Stimulated activated CD4-positive, alpha-beta T cell treated with anti-CD3 and anti-CD28 coated beads, Interleukin-12 subunit alpha, Interleukin-12 subunit beta, amount 100 ng/mL, for 24 hours (primary cell): Measurements from ENCODE around the gene LRRC74B.
"Not testable (repeated sequence)": the region's sequence is repeated elsewhere in the genome, so short reads cannot be mapped to it uniquely, and the experiment has no call there.

Experiments
- DNase-seq, 2 experiments: peaks; one replicate each; pipeline ENCODE4 v3.0.0-alpha.2; 2020; ENCODE audit warnings: low read depth in 2 of 2

Gene LRRC74B

DNA sequence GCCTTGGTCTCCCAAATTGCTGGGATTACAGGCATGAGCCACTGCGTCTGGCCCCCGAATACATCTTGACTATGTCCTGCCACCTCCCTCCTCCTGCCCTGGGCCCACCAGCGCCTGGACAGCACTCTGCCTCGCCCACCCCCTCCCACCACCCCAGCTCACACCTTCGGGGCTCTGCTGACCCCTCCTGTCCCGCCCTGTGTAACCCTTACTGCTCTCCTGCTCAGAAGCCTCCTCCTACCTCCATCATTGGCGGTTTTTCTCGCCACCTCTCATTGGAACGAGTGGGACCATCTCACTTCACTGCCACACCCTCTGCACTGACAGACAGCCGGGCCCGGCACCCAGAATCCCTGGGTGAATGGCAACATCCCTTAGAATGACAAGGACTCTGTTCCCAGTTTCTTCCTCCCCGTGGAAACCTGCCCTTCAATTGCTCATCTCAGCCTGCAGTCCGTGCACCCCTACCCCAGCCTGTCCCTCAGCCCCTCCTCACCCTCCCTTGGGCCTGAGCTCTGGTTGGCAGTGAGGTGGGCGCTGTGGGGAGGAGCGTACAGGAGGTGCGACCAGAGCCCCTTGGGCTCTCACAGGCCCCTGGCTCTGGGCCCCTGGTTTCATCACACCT is 32.2 kb downstream of the LRRC74B start:
- DNase-seq, result no peak

DNA sequence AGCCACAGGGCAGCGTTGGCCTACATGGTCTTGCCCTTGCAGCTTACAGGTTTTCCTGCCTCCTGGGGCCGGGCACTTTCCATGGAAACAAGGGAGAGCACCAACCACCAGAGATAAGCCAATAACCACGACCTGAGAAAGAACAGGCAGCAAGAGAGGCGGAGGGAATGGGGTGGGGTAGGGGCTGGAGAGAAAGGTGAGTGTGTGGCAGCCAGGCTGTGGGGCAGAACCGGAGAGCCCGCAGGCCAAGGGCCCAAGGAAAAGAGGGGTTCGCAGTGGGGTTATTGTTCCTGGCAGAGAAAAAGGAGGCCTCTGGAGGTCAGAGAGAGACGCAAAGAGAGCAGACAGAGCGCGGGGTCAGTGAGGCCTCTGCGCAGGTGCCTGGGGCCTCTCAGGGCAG is 33.2 kb downstream of the LRRC74B start:
- no peak for DNase-seq

- no peak for DNase-seq
These were observed 33.7 kb downstream of the LRRC74B start for GRCh38 chr22:21079493-21079892.

GRCh38 chr22:21080435-21081137 is 34.8 kb downstream of the LRRC74B start:
- DNase-seq, result no peak

GRCh38 chr22:21082248-21082647 is 36.5 kb downstream of the LRRC74B start:
- DNase-seq, result no peak

DNA sequence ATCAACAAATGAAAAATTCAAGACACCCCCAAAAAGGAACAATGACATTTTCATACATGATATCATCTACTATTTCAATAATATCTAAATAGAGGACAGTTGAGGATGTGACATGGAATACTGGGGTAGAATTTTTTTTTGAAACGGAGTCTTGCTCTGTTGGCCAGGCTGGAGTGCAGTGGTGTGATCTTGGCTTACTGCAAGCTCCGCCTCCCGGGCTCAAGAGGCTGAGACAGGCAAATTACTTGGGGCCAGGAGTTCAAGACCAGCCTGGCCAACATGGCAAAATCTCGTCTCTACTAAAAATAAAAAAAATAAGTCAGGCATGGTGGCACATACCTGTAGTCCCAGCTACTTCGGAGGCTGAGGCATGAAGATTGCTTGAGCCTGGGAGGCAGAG is 41.4 kb downstream of the LRRC74B start:
- no peak for DNase-seq

DNA sequence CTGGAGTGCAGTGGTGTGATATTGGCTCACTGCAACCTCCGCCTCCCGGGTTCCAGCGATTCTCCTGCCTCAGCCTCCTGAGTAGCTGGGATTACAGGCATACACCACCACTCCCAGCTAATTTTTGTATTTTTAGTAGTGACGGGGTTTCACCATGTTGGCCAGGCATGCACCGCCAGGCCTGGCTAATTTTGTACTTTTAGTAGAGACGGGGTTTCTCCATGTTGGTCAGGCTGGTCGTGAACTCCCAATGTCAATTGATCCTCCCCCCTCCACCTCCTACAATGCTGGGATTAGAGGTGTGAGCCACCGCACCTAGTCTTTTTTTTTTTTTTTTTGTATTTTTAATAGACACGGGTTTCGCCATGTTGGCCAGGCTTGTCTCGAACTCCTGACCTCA is 42.2 kb downstream of the LRRC74B start:
- DNase-seq, result not testable (repeated sequence)

DNA sequence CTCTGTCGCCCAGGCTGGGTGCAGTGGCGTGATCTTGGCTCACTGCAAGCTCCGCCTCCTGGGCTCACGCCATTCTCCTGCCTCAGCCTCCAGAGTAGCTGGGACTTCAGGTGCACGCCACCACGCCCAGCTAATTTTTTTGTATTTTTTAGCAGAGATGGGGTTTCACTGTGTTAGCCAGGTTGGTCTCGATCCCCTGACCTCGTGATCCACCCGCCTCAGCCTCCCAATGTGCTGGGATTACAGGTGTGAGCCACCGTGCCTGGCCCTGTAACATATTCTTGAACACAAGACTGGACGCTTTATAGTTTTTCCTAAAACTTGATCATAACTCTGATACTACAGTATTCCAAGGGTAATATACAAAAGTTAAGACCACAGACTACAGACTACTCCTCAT is 45.5 kb downstream of the LRRC74B start:
- DNase-seq, result not testable (repeated sequence)

DNA sequence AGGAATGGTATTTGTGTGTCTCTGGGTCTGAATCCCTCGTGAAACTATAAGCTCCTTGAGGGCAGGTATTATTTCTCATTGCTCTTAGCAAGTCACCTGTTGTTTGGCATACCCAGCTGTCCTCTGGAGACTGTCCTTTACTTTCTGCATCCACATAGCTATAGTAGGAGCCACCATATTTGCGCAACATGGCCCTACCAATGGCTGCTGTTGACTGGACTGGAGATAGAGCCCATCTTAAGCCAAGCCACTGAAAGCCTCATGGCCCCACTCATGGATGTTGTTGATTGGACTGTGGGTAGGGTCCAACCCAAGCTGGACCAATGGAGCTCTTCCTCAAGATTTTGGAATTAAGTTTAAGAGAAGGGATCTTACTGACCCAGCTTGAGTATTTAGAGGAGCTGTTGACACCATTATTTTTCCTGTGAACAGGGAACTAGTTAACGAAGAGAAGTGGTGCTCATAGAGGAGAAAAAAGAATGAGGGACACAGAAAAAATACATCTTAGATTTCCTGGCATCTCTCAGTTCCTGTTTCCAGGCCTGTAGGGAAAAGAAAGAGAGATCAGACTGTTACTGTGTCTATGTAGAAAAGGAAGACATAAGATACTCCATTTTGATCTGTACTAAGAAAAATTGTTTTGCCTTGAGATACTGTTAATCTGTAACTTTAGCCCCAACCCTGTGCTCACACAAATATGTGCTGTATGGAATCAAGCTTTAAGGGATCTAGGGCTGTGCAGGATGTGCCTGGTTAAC is 47.2 kb downstream of the LRRC74B start:
- DNase-seq, result no peak

DNA sequence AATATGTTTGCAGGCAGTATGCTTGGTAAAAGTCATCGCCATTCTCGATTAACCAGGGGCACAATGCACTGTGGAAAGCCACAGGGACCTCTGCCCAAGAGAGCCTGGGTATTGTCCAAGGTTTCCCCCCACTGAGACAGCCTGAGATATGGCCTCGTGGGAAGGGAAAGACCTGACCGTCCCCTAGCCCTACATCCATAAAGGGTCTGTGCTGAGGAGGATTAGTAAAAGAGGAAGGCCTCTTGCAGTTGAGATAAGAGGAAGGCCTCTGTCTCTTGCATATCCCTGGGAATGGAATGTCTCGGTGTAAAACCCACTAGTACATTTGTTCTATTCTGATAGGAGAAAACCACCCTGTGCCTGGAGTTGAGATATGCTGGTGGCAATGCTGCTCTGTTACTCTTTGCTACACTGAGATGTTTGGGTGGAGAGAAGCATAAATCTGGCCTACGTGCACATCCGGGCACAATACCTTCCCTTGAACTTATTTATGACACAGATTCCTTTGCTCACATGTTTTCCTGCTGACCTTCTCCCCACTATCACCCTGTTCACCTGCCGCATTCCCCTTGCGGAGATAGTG is 47.9 kb downstream of the LRRC74B start:
- not testable (repeated sequence) for DNase-seq

DNA sequence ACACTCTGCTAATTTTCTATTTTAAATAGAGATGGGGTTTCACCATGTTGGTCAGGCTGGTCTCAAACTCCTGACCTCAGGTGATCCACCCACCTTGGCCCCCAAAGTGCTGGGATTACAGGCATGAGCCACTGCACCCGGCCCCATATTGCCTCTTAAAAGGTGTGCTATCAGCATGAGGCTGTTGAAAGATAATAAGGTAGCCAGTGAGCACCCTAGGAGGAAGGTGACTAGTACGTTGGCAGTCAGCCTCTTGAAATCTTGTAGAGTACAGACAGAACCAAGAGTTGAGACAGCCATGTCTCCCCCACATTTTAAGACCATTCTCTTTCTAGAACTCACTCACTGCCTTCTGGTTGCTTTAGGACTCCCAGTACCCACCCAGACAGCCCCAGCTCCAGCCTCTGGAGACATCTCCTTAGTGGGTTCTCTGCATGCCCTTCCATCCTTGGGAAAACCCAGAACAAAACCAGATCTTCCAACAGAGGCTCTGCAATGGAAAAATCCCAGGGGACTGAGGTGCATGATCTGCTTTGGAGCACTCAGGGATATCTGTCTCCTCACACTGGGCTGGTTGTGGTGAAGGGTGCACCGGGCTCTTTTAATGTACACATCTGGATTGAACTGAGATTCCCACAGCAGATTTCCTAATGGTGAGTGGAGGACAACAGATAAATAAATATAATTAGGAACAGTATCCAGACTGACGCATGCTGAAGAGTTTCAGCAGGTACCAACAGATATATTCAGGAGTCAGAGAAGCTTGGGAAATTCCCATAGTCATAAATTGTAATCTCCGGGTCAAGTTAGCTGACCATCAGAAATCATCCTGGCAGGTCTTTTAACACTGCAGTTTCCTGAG is 49.4 kb downstream of the LRRC74B start:
- no peak for DNase-seq

- DNase-seq, result no peak
These were observed 50.0 kb downstream of the LRRC74B start for GRCh38 chr22:21095773-21096107.

DNA sequence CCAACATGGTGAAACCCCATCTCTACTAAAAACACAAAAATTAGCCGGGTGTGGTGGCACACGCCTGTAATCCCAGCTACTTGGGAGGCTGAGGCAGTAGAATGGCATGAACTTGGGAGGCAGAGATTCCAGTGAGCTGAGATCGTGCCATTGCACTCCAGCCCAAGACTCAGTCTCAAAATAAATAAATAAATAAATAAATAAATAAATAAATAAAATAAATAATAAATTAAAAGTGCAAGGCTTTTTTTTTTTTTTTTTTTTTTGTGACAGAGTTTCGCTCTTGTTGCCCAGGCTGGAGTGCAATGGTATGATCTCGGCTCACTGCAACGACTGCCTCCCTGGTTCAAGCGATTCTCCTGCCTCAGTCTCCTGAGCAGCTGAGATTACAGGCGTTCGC is 51.1 kb downstream of the LRRC74B start:
- not testable (repeated sequence) for DNase-seq

DNA sequence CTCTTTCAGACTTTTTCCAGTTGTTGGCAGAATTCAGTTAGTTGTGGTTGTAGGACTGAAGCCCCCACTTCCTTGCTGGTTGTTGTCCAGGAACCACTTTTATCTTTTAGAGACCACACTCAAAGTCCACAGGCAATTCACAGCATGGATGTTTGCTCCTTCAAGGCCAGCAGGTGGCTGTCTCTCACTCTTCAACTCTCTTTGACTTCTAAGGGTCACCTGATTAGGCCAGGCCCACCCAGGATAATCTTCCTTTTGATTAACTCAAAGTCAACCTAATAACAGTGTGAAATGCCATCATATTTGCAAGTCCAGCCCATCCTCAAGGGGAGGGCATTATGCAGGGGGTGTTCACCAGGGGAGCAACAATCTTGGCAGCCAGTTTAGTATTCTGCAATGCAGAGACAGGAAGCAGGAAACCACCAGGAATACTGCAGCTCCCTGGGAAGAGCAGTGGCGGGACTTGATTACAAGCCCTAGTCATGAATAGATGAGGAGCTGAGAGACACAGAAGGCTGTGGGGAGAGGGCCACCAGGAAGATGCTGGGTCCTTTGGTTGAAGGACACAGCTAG is 52.4 kb downstream of the LRRC74B start:
- DNase-seq, result no peak

DNA sequence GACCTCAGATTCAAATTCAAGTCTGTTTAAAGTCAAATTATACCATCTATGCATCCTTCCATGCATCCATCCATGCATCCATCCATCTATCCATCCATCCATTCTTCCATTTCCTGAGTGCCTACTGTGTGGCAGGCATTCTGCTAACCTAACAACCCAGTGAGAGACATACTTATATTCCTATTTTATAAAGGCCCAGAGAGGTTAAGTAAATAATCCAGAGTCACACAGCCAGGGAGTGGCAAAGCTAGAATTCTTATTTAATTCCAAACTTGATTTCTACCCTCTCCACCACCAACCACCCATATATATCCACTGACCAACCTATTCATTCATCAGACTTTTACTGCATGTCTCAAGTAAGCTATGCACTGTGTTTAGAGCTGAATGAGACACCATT is 53.8 kb downstream of the LRRC74B start:
- DNase-seq, result no peak

DNA sequence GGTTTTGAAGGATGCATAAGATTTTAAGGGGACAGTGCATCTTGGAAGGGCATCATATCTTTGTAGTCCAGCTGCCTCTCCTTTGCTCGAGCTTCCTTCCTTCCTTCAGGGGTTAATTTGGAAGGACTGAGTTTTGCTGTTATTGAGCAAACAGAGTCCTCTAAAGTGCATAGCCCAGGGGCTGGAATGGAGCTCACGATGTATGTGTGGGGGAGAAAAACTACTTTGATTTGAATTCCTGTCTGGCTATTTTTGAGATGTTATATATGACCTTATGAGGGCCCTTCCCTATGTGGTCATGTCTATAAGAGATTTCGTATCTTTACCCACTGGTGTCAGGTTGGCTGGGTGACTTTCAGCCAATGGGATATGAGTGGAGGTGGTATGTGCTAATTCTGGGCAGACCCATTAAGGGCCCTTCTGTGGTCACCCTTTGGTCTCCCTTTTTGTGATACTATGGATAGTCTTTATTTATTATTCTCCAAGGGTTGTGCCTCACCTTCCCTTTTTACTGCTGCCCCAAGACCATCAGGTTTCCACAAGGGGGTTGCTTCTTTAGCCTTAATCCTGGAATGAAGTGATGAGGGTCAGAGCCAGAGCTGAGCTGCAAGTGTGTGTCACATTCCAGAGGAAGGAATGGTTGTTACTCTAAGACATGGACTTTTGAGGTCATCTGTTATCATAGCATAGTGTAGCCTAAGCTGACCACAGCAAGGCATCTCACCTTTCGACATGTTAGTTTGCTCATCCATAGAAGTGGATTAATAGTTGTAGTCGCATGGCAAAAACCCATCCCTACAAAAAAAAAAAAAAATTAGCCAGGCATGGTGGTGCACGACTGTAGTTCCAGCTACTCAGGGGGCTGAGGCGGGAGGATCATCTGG is 54.6 kb downstream of the LRRC74B start:
- no peak for DNase-seq

GRCh38 chr22:21101877-21102638 is 56.3 kb downstream of the LRRC74B start:
- no peak for DNase-seq

- peak; percentile 65 to 84 for DNase-seq
These were observed 57.0 kb downstream of the LRRC74B start for GRCh38 chr22:21102659-21103267.

- no peak for DNase-seq
These were observed 57.9 kb downstream of the LRRC74B start for GRCh38 chr22:21103633-21104032.
